ENCODE data around the gene CSF3R. TPM values are rescaled to one million over a fixed set of nuclear protein-coding genes. Genes with fewer than 3 reads are reported as not detected.

Gene CSF3R
- polyA plus RNA-seq, 4 donors = 1.4 to 15.8 (median 3.8) TPM

DNA sequence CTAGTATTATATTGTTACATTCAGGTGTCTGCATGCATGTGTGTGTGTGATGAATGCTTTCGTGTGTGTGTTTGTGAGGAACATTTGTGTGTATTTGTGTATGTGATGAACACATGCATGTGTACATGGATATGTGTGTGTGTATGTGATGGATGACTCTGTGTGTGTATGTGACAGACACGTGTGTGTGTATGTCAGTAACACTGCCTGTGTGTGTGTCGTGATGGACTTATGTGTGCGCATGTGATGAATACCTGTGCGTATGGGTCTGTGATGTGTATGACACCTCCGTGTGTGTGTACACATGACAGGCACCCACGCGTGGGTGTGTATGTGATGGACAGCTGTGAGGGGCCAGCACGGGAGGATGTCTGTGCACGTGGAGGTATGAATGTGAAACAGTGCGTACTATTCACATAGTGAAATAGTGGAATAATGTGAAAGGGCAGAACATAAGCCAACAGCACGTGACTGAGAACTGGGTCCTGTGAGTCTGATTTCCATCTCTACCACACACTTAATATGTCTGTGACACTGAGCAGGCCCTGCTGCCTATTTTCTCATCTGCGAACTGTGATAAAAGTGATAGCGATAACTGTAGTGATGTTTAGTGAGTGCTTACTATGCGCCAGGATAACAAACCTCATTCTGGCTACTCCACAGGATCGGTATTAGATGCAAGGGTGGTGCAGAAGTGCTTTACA, 41.8 kb upstream of the CSF3R start:
- DNase-seq (no peak), FAIRE-seq (no peak)
- H3K27ac ChIP-seq (ENCODE audit: low read depth in 1 of 3, low read length in 2 of 3) = no peak overlapping the region

DNA sequence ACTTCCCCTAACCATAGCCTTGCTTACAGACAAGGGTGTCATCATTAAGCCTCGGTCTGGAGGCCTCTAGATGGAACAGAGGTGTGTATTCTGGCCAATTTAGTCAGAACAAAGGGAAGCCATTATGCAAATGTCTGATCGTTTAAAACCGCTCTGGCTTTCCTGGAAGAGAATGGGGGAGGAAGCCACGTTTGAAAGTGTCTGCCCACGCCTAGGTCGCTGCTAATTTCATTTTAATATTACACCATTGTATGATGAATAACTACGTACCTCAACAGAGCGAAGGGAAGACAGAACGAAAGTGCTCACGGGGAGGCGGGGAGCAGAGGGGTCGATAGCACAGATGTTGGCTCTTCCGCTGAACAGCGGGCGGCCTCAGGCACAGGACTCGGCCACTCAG, 41.1 kb upstream of the CSF3R start:
- 53 to 67% (median 67%) methylated on average over 16 of the region's 16 CpGs for WGBS, 3 donors
- no peaks in the 10 kb centered on the region for H3K27me3 ChIP-seq (ENCODE audit: control insufficient read depth in 3 of 3, insufficient read depth in 3 of 3, low read length in 3 of 3)
- no peak for DNase-seq
- FAIRE-seq = no peak
- no peak overlapping the region for H3K27ac ChIP-seq (ENCODE audit: low read depth in 1 of 3, low read length in 2 of 3)
- H3K4me3 ChIP-seq (ENCODE audit: low read depth in 1 of 3, low read length in 3 of 3) = no peak overlapping the region
- H3K9me3 ChIP-seq (ENCODE audit: control insufficient read depth in 2 of 2, insufficient read depth in 1 of 2, low read depth in 1 of 2, low read length in 1 of 2) = no peaks in the 10 kb centered on the region
- no peaks in the 10 kb centered on the region for H3K36me3 ChIP-seq (ENCODE audit: control insufficient read depth in 3 of 3, insufficient read depth in 2 of 3, low read depth in 1 of 3, low read length in 3 of 3)
- H3K4me1 ChIP-seq (ENCODE audit: control insufficient read depth in 3 of 3, insufficient read depth in 2 of 3, low read depth in 1 of 3, low read length in 2 of 3) = no peaks in the 10 kb centered on the region

More for the DNA sequence above, 41.8 kb upstream of the CSF3R start:
- Histone ChIP-seq H3K36me3 (ENCODE audit: control insufficient read depth in 3 of 3, insufficient read depth in 2 of 3, low read depth in 1 of 3, low read length in 3 of 3) (no peaks in the 10 kb centered on the region), H3K27me3 (ENCODE audit: control insufficient read depth in 3 of 3, insufficient read depth in 3 of 3, low read length in 3 of 3) (no peaks in the 10 kb centered on the region), H3K9me3 (ENCODE audit: control insufficient read depth in 2 of 2, insufficient read depth in 1 of 2, low read depth in 1 of 2, low read length in 1 of 2) (no peaks in the 10 kb centered on the region), H3K4me1 (ENCODE audit: control insufficient read depth in 3 of 3, insufficient read depth in 2 of 3, low read depth in 1 of 3, low read length in 2 of 3) (no peaks in the 10 kb centered on the region), H3K4me3 (ENCODE audit: low read depth in 1 of 3, low read length in 3 of 3) (no peak overlapping the region)
- 83 to 88% (median 85%) methylated on average over 16 of the region's 16 CpGs for WGBS, 3 donors

DNA sequence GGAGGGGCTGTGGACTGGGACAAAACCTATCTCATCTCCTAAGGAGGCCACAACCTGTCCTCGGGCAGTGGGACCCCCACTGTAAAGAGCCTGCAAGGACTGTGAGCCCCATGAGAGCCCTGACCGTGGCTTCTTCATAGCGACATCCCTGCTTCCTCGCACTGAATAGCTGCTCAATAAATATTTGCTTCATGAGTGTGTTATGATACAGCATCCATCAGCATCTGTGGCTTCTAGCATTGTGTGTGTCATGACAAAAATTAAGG, 40.5 kb upstream of the CSF3R start:
- Histone ChIP-seq H3K27ac (ENCODE audit: low read depth in 1 of 3, low read length in 2 of 3) (no peak overlapping the region), H3K4me1 (ENCODE audit: control insufficient read depth in 3 of 3, insufficient read depth in 2 of 3, low read depth in 1 of 3, low read length in 2 of 3) (no peaks in the 10 kb centered on the region), H3K9me3 (ENCODE audit: control insufficient read depth in 2 of 2, insufficient read depth in 1 of 2, low read depth in 1 of 2, low read length in 1 of 2) (no peaks in the 10 kb centered on the region), H3K4me3 (ENCODE audit: low read depth in 1 of 3, low read length in 3 of 3) (no peak overlapping the region), H3K27me3 (ENCODE audit: control insufficient read depth in 3 of 3, insufficient read depth in 3 of 3, low read length in 3 of 3) (no peaks in the 10 kb centered on the region), H3K36me3 (ENCODE audit: control insufficient read depth in 3 of 3, insufficient read depth in 2 of 3, low read depth in 1 of 3, low read length in 3 of 3) (no peaks in the 10 kb centered on the region)
- no peak for DNase-seq
- no peak for FAIRE-seq
- 77 to 85% (median 81%) methylated on average over 4 of the region's 4 CpGs for WGBS, 3 donors

DNA sequence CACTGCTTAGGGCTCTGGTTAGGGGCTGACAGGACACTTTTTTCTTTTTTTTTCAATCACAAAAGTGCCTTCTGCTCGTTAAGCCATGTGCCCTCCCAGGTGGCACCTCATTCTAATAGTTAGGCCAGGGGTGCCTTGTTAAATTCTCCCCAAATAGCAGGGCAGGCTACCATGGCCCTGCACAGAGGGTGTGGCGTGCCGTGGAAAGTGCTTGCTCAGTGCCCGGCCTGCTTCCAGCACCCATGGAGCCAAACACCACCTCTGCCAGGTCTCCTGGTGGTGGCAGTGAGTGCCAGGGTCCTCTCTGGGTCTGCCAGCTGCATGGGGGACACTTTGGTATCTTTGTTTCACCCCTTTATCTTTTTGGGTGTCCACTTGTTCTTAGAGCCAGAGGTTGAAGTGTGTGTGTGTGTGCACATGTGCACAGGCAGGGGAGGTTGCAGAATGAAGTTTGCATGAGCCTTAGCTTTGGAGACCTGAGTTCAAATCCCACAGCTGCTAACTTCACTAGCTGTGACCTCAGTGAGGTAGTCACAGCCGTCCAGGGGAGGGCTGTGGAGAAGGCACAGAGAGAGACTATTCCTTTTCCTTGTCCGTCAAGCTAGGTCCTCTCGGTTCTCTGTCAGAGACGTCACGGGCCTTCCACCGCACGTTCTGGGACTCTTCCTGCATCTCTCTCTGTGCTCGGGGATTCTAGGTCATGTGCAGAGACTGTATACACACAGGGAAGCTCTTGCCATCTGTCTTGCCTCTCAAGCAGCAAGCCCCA, 39.9 kb upstream of the CSF3R start:
- Histone ChIP-seq H3K9me3 (ENCODE audit: control insufficient read depth in 2 of 2, insufficient read depth in 1 of 2, low read depth in 1 of 2, low read length in 1 of 2) (no peaks in the 10 kb centered on the region), H3K27me3 (ENCODE audit: control insufficient read depth in 3 of 3, insufficient read depth in 3 of 3, low read length in 3 of 3) (no peaks in the 10 kb centered on the region), H3K36me3 (ENCODE audit: control insufficient read depth in 3 of 3, insufficient read depth in 2 of 3, low read depth in 1 of 3, low read length in 3 of 3) (no peaks in the 10 kb centered on the region), H3K27ac (ENCODE audit: low read depth in 1 of 3, low read length in 2 of 3) (no peak overlapping the region), H3K4me3 (ENCODE audit: low read depth in 1 of 3, low read length in 3 of 3) (no peak overlapping the region), H3K4me1 (ENCODE audit: control insufficient read depth in 3 of 3, insufficient read depth in 2 of 3, low read depth in 1 of 3, low read length in 2 of 3) (no peaks in the 10 kb centered on the region)
- DNase-seq (no peak), FAIRE-seq (no peak)
- WGBS, 3 donors = 71 to 80% (median 75%) methylated on average over 12 of the region's 12 CpGs

DNA sequence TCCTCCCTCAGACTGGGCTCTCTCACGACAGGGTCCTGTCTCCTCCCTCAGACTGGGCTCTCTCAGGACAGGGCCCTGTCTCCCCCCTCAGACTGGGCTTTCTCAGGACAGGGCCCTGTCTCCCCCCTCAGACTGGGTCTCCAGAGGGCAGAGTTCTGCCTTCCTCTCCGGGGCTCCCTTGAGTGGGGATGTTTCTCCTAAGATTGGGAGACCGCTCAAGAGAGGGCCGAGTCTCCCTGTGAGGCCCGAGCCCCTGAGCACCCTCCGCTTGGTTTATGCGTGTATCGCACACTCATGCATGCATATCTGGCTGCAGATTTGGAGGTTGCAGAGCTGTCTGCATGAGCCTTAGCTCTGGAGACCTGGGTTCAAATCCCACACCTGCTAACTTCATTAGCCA, 39.3 kb upstream of the CSF3R start:
- DNase-seq (no peak), FAIRE-seq (no peak)
- Histone ChIP-seq H3K9me3 (ENCODE audit: control insufficient read depth in 2 of 2, insufficient read depth in 1 of 2, low read depth in 1 of 2, low read length in 1 of 2) (no peaks in the 10 kb centered on the region), H3K36me3 (ENCODE audit: control insufficient read depth in 3 of 3, insufficient read depth in 2 of 3, low read depth in 1 of 3, low read length in 3 of 3) (no peaks in the 10 kb centered on the region), H3K27ac (ENCODE audit: low read depth in 1 of 3, low read length in 2 of 3) (no peak overlapping the region), H3K4me3 (ENCODE audit: low read depth in 1 of 3, low read length in 3 of 3) (no peak overlapping the region), H3K4me1 (ENCODE audit: control insufficient read depth in 3 of 3, insufficient read depth in 2 of 3, low read depth in 1 of 3, low read length in 2 of 3) (no peaks in the 10 kb centered on the region), H3K27me3 (ENCODE audit: control insufficient read depth in 3 of 3, insufficient read depth in 3 of 3, low read length in 3 of 3) (no peaks in the 10 kb centered on the region)
- 80 to 90% (median 90%) methylated on average over 8 of the region's 8 CpGs for WGBS, 3 donors

DNA sequence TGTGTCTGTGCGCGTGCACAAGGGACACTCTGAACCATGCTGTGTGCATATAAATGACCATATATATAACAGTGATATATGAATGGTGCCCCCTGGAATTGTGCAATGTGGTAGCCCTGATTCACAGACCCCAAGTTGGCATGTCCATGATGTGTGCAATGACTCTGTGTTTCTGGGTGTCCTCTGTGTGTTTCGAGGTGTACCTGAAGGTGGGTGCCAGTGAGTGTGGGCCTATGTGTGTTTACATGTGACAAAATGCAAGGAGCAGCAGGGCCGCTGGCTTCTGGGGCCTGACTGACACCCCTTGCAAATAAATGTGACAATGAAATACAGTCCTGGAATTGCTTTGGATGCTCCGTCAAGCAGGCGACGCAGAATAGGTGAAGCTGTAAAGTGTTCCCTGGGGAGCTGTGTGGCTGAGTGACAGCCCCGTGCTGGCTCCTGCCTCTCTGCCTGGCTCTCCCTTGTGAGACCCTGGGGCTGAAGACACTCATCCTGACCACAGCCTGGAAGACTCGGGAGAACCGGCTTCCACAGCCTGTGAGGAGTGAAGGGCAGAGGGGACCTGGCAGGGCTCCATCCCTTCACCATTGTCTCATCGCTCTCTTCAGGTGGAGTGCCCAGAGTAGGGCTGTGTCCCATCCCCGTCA, 38.2 kb upstream of the CSF3R start:
- no peaks in the 10 kb centered on the region for H3K36me3 ChIP-seq (ENCODE audit: control insufficient read depth in 3 of 3, insufficient read depth in 2 of 3, low read depth in 1 of 3, low read length in 3 of 3)
- no peaks in the 10 kb centered on the region for H3K9me3 ChIP-seq (ENCODE audit: control insufficient read depth in 2 of 2, insufficient read depth in 1 of 2, low read depth in 1 of 2, low read length in 1 of 2)
- H3K27ac ChIP-seq (ENCODE audit: low read depth in 1 of 3, low read length in 2 of 3) = no peak overlapping the region
- 76 to 81% (median 78%) methylated on average over 11 to 12 of the region's 12 CpGs for WGBS, 3 donors
- DNase-seq (no peak), FAIRE-seq (no peak)
- H3K27me3 ChIP-seq (ENCODE audit: control insufficient read depth in 3 of 3, insufficient read depth in 3 of 3, low read length in 3 of 3) = no peaks in the 10 kb centered on the region
- no peak overlapping the region for H3K4me3 ChIP-seq (ENCODE audit: low read depth in 1 of 3, low read length in 3 of 3)
- H3K4me1 ChIP-seq (ENCODE audit: control insufficient read depth in 3 of 3, insufficient read depth in 2 of 3, low read depth in 1 of 3, low read length in 2 of 3) = no peaks in the 10 kb centered on the region

DNA sequence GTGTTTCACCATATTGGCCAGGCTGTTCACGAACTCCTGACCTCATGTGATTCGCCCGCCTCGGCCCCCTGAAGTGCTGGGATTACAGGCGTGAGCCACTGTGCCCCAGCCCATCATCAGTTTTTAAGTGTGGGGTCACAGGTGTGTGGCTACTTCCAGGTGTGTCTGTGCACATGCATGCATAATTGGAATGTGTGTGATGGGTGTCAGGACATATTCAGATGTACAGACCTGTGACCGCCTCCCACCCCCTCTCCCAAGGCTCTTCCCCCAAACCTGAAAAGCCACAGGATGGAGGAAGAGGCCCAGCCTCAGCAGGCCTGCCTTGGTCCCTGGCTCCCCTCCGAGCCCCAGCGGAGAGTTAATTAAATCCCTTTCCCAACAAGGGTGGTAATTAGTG, 37.3 kb upstream of the CSF3R start:
- Histone ChIP-seq H3K27ac (ENCODE audit: low read depth in 1 of 3, low read length in 2 of 3) (no peak overlapping the region), H3K4me1 (ENCODE audit: control insufficient read depth in 3 of 3, insufficient read depth in 2 of 3, low read depth in 1 of 3, low read length in 2 of 3) (no peaks in the 10 kb centered on the region), H3K4me3 (ENCODE audit: low read depth in 1 of 3, low read length in 3 of 3) (no peak overlapping the region), H3K36me3 (ENCODE audit: control insufficient read depth in 3 of 3, insufficient read depth in 2 of 3, low read depth in 1 of 3, low read length in 3 of 3) (no peaks in the 10 kb centered on the region), H3K27me3 (ENCODE audit: control insufficient read depth in 3 of 3, insufficient read depth in 3 of 3, low read length in 3 of 3) (no peaks in the 10 kb centered on the region), H3K9me3 (ENCODE audit: control insufficient read depth in 2 of 2, insufficient read depth in 1 of 2, low read depth in 1 of 2, low read length in 1 of 2) (no peaks in the 10 kb centered on the region)
- no peak for FAIRE-seq
- DNase-seq = no peak
- WGBS, 3 donors = 74 to 86% (median 82%) methylated on average over 8 of the region's 8 CpGs

DNA sequence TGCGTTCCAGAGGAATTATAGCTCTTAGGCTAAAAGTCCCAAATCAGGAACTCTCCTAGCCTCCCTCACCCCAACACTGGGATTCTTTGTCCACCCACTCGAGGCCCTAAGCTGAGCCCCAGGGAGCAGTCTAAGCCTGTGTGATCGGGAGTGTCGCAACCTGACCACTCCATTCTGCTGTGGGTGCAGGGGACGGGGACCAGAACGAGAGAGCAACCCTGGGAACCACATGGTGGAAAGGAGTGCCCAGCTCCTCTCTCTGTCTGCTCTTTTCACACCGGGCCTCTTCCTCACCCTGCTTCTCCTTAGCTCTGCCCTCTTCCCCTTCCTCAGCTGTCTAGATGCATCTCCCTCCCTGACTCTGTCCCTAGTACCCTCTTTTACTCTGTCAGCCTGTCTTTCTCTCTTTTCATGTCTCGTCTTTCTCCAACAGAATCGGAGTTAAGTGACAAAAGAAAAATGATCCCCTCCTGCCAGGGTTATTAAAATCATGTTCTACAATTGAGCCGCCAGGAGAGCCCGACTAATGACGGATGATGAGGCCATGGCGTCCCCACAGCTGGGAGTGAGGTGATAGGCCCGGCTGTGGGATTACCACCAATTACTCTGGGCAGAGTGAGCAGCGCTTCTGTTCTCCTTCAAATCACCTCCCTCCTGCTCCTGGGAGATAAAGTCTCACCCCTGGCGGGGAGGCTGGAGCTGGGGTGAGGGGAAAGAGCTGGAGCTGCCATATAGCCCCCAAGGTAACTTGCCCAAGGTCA, 34.5 kb upstream of the CSF3R start:
- FAIRE-seq (no peak), DNase-seq (no peak)

More for the DNA sequence above, 34.5 kb upstream of the CSF3R start:
- Histone ChIP-seq H3K9me3 (ENCODE audit: control insufficient read depth in 2 of 2, insufficient read depth in 1 of 2, low read depth in 1 of 2, low read length in 1 of 2) (no peaks in the 10 kb centered on the region), H3K36me3 (ENCODE audit: control insufficient read depth in 3 of 3, insufficient read depth in 2 of 3, low read depth in 1 of 3, low read length in 3 of 3) (no peaks in the 10 kb centered on the region), H3K4me1 (ENCODE audit: control insufficient read depth in 3 of 3, insufficient read depth in 2 of 3, low read depth in 1 of 3, low read length in 2 of 3) (no peaks in the 10 kb centered on the region), H3K27ac (ENCODE audit: low read depth in 1 of 3, low read length in 2 of 3) (no peak overlapping the region), H3K27me3 (ENCODE audit: control insufficient read depth in 3 of 3, insufficient read depth in 3 of 3, low read length in 3 of 3) (no peaks in the 10 kb centered on the region), H3K4me3 (ENCODE audit: low read depth in 1 of 3, low read length in 3 of 3) (no peak overlapping the region)
- WGBS, 3 donors = 71 to 78% (median 73%) methylated on average over 16 of the region's 16 CpGs

Data from small intestine (tissue), 7 donors.